Skin epidermis (tissue), 12 donors: ENCODE data around the gene ZNF226.
"Not testable (repeated sequence)": the region's sequence is repeated elsewhere in the genome, so short reads cannot be mapped to it uniquely, and the experiment has no call there.

Experiments
- H3K27ac ChIP-seq, 21 experiments: fragments of 200-600 bp; sonication (generic) in 11 of 21; one replicate each; pipeline ENCODE4 v1.5.0; 2020; ENCODE audit warnings: mild to moderate bottlenecking in 3 of 21, inconsistent platforms in 2 of 21, moderate library complexity in 2 of 21
- H3K4me3 ChIP-seq, 7 experiments: fragments of 200-600 bp; sonication (generic) in 2 of 7; one replicate each; pipeline ENCODE4 v1.5.0; 2020; ENCODE audit warnings: inconsistent platforms in 2 of 7, mild to moderate bottlenecking in 2 of 7, moderate library complexity in 1 of 7

The ZNF226 gene

DNA sequence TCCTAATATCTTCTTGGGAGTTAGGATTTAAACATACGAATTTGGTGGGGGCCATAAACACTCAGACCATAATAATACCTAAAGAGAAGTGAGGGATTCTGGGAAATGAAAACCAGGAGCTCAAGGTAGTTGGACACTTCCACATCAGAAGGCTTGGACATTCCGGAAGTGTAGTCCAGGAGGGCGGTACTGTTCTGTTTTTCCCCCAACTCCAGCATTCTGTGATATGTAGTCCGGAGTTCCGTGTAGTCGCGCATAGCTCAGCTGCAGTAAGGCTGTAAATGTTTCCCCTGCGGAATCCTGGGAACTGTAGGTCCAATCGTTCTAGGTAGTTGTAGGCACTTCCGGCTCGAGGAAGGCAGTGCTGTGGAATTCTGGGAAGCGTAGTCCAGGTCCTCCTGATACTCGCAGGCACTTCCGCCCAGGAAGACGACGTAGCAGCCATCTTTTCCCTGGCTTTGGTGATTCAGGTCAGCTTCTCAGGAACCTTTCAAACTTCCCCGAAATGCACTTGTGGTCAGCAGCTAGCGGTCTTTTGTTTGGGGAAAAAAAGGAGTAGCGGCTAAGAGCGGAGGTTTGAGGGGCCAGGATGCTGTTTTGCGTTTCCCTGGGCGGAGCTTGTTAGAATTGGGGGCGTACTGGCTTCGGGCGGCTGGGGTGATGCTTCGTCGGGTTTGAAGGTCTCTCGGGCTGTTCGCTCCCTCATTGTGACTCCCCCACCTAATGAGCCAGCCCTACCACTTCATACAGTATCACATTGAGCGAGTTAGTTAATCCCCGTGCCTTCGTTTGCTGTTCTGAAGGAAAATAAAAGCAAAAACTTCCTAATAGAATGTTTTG lies at the start of gene ZNF226:
ZNF226 (plus strand) TSS at position 428 of the 840 bp plus-strand sequence. CDS start 4,981 bp downstream, outside the sequence.
- H3K4me3 ChIP-seq = peak within 1 kb of the TSS; percentile 56 to 81 (median 68)
- peak within 1 kb of the TSS; percentile 67 to 93 (median 87) for H3K27ac ChIP-seq

DNA sequence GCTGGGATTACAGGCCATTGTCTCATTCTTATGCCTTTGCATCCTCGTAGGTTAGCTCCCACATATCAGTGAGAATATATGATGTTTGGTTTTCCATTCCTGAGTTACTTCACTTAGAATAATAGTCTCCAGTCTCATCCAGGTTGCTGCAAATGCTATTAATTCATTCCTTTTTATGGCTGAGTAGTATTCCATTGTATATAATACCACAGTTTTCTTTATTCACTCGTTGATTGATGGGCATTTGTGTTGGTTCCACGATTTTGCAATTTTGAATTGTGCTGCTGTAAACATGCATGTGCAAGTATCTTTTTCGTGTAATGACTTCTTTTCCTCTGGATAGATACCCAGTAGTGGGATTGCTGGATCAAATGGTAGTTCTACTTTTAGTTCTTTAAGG lies 43.7 kb upstream of the ZNF226 start:
- H3K27ac ChIP-seq, H3K4me3 ChIP-seq: not testable (repeated sequence)

DNA sequence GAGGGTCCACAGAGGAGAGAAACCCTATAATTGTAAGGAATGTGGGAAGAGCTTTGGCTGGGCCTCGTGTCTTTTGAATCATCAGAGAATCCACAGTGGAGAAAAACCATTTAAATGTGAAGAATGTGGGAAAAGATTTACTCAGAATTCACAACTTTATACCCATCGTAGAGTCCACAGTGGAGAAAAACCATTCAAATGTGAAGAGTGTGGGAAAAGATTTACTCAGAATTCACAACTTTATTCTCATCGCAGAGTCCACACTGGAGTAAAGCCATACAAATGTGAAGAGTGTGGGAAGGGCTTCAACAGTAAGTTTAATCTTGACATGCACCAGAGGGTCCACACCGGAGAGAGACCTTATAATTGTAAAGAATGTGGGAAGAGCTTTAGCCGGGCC lies 32.9 kb upstream of the ZNF226 start:
- Histone ChIP-seq H3K4me3 (no peak overlapping the region), H3K27ac (no peak overlapping the region)

DNA sequence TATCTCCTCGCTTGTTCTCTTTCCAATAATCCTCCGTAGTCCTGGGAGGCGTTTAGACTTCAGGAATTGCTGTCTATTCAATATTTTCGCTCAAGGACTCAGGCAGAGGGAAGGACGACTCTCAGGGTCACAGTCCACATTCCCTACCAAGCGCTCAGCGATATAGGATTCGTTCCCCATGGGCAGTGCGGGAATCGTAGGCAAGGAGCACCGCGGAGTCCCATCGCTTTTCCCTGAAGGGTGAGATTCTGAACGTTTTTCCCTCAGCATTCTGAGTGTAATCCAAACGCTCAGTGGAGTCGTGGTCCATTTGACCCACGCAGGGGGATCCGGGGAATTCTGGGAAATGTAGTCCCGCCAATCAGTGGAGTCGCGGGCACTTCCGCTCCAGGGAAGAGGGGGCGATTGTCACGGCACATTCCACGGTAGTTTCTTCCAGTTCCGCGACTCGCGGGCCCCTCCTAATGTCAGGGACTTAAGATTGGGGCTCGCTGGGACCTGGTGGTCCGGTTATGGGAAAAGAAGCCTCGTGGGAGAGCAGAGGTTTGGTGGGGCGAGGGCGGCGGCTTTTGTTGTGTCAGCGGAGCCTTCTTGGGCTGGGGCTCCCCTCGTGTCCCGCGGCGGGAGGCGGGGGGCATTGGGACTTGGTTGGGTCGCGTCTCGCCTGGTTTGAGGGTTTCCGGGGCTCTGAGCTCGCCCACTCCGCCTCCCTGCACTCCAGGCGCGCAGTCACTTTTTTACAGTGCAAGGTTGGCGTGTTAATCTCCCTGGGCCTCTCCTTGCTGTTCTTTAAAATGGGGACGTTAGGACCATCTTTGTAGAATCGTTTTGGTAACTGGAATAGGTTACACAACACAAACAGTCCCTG lies 23.5 kb upstream of the ZNF226 start, which contains the start of gene ZNF234:
ZNF234 (plus strand) TSS at position 364 of the 868 bp plus-strand sequence. CDS start 3,079 bp downstream, outside the sequence.
- H3K27ac ChIP-seq = peak within 1 kb of the TSS in 20 of 21 experiments; percentile 59 to 94 (median 86)
- H3K4me3 ChIP-seq = peak within 1 kb of the TSS; percentile 69 to 92 (median 87)

DNA sequence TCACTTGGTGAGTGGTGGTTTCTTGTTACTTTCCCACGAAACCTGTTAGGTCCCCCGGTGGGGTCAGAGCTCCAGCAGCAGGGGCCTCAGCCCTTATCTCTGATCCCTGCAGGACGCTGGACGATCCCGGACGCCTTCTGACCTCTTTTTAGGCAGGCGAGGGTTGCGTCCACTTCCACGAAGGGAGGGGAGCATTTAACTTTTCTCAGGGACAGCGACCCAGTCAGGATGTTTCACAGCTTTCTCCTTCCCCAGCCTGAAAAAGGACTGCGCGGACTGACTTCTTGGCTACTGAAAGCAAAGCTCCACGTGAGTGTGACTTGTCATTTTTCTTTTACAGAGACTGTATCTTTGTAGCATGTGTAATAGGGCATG lies 22.9 kb upstream of the ZNF226 start:
- H3K27ac ChIP-seq = peak overlapping the region in 20 of 21 experiments; percentile 59 to 94 (median 86)
- peak overlapping the region; percentile 69 to 92 (median 87) for H3K4me3 ChIP-seq

DNA sequence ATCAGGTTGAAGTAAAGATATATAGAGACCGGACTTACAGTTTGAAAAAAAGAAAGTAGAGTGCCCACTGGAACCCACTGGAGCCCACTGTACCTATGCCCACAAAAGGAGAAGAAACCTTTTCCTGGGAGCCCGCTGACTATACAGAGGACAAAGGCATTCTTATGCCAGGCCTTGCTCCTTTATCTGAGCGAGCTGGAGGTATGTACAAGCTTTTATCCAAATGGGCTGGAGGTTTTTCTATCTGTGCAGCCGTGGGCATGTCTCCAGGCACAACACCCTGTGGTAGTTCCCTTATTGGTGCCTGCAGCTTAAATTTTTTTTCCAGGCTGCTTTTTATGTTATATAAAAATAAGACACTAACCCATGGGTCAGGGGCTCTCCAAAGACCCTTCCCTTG lies 15.1 kb upstream of the ZNF226 start:
- Histone ChIP-seq H3K4me3 (no peak overlapping the region), H3K27ac (no peak overlapping the region)

DNA sequence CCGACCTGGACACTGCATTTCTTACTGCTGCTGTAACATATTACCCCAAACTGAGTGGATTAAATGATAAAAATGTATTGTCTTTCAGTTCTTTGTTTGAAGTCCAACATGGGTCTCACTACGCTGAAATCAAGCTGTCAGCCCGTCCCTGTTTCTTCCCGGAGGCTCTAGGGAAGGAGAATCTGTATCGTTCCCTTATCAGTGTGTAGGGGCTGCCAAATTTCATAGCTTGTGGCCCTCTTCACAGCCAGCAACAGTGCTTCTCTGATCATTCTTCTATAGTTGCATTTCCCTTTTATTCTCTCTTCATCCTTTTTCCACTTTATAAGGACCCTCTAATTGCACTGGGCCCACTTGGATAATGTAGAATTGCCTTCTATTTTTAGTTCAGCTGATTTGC lies 13.4 kb upstream of the ZNF226 start:
- no peak overlapping the region for H3K4me3 ChIP-seq
- no peak overlapping the region for H3K27ac ChIP-seq

DNA sequence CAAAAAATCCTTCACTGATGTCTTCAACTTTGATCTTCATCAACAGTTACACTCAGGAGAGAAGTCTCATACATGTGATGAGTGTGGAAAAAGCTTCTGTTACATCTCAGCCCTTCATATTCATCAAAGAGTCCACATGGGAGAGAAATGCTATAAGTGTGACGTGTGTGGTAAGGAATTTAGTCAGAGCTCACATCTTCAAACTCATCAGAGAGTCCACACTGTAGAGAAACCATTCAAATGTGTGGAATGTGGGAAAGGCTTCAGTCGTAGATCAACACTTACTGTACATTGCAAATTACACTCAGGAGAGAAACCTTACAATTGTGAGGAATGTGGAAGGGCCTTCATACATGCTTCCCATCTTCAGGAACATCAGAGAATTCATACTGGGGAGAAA lies 8.4 kb upstream of the ZNF226 start:
- Histone ChIP-seq H3K4me3 (no peak overlapping the region), H3K27ac (no peak overlapping the region)

DNA sequence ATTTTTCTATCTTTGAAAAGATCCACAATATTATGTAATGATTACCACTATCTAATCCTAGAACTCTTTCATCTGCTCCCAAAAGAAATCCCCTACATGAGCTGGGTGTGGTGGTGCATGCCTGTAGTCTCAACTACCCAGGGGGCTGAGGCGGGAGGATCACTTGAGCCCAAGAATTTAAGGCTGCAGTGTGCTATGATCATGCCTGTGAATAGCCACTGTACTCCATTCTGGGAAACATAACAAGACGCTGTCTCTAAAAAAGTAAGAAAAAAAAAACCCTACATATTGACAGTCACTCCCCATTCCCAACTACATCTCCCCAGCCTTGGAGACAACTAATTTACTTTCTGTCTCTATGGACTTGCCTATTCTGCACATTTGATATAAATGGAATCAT lies 1.1 kb upstream of the ZNF226 start:
- no peak overlapping the region for H3K27ac ChIP-seq
- H3K4me3 ChIP-seq = no peak overlapping the region

DNA sequence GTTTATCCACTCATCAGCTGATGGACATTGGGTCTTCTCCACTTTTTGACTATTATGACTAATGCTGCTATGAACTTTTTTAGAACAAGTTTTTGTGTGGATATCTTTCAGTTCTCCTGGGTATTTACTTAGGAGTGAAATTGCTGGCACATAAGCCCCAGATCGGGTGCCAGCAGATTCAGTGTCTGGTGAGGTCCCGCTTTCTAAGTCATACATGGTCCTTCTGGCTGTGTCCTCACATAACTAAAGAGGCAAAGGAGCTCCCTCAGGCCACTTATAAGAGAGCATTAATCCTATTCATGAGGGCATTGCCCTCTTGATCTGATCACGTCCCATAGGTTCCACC lies 600 bp upstream of the ZNF226 start:
- Histone ChIP-seq H3K27ac (peak overlapping the region in 13 of 21 experiments; percentile 8 to 93 (median 89)), H3K4me3 (peak overlapping the region; percentile 56 to 81 (median 68))

DNA sequence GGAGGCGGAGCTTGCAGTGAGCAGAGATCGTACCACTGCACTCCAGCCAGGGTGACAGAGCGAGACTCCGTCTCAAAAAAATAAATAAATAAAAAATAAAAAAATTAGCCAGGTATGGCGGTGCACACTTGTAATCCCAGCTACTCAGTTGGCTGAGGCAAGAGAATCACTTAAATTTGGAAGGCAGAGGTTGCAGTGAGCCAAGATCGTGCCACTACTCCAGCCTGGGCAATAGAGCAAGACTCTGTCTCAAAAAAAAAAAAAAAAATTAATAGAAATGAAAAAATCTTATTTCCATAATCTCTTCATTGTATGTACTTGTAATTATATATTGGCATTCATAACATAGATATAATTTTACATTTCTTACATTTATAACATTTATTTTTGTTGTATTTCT lies 5.8 kb downstream of the ZNF226 start:
- not testable (repeated sequence) for H3K27ac ChIP-seq, H3K4me3 ChIP-seq

DNA sequence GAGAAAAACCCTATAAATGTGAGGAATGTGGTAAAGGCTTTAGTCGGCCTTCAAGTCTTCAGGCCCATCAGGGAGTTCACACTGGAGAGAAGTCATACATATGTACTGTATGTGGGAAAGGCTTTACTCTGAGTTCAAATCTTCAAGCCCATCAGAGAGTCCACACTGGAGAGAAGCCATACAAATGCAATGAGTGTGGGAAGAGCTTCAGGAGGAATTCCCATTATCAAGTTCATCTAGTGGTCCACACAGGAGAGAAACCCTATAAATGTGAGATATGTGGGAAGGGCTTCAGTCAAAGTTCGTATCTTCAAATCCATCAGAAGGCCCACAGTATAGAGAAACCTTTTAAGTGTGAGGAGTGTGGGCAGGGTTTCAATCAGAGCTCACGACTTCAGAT lies 11.7 kb downstream of the ZNF226 start:
- H3K27ac ChIP-seq = no peak overlapping the region
- no peak overlapping the region for H3K4me3 ChIP-seq

DNA sequence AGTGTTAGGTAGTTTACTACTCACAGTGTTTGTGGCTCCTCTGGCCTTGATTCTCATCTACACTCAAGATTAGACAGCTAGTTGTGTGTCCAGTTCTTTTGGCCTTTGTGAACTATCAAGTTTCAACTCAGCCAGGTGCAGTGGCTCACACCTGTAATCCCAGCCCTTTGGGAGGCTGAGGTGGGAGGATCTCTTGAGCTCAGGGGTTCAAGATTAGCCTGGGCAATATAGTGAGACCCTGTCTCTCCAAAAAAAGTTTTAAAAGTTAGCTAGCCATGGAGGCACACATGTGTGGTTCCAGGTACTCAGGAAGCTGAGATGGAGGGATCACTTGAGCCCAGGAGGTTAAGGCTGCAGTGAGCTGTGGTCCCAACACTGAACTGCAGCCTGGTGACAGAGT lies 16.1 kb downstream of the ZNF226 start:
- no peak overlapping the region for H3K4me3 ChIP-seq
- H3K27ac ChIP-seq = no peak overlapping the region

DNA sequence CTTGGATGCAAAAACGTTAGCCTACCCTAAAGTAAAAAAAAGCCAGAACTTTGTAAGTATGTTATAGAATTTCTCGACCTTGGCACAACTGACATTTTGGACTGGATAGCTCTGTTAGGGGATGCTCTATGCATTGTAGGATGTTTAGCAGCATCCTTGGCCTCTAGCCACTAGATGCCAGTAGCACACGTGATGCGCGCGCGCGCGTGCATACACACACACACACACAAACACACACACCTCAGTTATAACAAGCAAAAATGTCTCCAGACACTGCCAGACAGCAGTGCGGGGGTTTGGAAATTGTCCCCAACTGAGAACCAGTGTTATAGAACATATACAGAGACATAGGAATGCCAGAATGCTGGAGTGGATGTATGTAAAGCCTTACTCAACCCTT lies 17.2 kb downstream of the ZNF226 start:
- Histone ChIP-seq H3K27ac (no peak overlapping the region), H3K4me3 (no peak overlapping the region)

DNA sequence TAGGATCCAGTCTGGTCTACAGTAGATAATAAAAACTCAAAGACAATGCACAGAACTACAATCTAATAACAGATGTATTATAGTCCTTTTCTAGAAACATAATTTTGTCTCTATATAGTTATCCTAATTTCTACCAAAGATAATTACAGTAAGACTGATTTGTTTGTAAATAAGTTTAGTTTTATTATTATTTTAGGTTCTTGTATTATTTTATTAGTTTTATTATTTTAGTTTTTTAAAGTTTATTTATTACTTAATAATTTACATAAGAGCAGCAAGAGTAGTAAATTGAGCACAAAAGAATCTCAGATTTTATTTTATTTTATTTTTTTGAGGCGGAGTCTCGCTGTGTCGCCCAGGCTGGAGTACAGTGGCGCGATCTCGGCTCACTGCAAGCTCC lies 25.1 kb downstream of the ZNF226 start:
- H3K4me3 ChIP-seq = no peak overlapping the region
- H3K27ac ChIP-seq = no peak overlapping the region

DNA sequence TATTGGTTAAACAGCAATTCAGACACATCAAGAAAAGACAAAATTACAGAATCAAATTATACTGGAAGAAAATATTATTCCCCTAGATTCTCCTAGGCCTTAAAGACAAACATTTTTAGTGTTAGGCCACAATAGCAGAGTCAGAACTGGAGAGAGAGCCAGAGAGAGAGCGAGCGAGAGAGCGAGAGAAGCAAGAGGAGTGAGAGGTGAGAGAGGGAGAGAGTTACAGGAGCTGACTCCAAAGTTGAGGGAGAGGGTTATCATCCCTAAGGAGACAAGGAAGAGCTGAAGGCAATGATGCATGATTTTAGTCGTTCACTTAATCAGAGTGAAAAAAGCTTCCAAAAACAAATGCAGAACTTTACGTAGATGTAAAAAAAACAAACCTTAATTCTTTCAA lies 27.2 kb downstream of the ZNF226 start:
- no peak overlapping the region for H3K27ac ChIP-seq
- H3K4me3 ChIP-seq = no peak overlapping the region

DNA sequence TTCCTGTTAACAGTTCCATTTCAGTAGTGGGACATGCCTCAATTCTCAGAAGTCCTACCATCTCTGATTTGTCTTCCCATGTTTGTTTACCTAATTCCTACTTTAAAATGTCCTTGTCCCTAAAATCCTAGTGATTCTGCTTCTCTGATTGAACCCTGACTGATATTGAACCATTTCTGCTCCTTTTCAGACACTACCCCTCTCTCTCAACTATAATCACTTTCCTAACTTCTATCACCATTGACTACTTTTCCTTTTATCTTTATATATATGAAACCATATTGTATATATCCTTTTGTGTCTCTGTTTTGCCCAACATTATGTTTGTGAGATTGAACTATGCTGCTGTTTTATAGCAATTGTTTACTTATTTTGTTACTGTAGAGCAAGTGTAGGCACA lies 31.9 kb downstream of the ZNF226 start:
- Histone ChIP-seq H3K4me3 (no peak overlapping the region), H3K27ac (no peak overlapping the region)

DNA sequence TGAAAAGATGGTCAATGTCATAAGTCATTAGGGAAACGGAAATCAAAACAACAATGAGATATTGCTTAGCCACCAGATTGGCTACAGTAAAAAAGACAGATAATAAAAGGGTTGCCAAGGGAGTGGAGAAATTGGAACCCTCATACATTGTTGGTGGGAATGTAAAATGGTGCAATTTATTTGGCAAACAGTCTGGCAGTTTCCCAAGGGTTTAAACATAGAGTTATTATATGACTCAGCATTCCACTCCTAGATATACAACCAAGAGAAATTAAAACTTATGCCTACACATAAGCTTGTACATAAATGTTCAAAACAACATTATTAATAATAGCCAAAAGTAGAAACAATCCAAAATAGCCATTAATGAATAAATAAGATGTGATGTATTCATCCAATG lies 37.6 kb downstream of the ZNF226 start:
- no peak overlapping the region for H3K4me3 ChIP-seq
- H3K27ac ChIP-seq = no peak overlapping the region

DNA sequence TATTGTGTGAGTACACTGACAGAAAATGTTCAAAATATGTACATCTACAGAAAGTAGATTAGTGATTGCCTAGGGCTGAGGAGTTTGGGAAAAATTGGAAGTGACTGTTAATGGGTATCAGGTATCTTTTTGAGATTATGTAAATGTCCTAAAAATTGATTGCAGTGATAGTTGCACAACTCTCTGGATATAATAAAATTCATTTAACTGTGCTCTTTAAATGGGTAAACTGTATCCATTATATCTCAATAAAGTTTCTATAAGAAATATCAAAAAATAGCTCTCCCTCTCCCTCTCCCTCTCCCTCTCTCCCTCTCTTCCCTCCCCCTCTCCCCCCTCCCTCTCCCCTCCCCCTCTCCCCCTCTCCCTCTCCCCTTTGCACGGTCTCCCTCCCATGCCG lies 38.1 kb downstream of the ZNF226 start:
- Histone ChIP-seq H3K4me3 (no peak overlapping the region), H3K27ac (no peak overlapping the region)

DNA sequence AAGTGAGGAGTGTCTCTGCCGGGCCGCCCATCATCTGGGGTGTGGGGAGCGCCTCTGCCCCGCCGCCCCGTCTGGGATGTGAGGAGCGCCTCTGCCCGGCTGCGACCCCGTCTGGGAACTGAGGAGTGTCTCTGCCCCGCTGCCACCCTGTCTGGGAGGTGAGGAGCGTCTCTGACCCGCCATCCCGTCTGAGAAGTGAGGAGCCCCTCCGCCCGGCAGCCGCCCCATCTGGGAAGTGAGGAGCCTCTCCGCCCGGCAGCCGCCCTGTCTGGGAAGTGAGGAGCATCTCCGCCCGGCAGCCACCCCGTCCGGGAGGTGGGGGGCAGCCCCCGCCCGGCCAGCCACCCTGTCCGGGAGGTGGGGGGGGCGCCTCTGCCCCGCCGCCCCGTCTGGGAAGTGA lies 39.0 kb downstream of the ZNF226 start:
- H3K4me3 ChIP-seq, H3K27ac ChIP-seq: not testable (repeated sequence)

DNA sequence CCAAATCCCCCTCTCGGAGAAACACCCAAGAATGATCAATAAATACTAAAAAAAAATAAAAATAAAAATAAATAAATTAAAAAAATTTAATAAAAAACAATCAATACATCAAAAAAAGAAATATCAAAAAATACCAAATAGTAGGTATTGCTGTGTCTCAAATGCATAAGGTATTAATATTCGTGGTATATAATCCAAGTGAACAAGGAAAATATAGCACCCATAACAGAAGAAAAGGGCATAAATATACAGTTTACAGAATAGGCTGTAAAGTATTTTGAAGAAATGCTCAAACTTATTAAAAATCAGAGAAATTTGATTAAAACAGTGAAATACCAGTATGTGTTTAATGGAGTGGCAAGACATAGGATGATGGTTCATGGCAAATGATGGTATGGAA lies 39.9 kb downstream of the ZNF226 start:
- Histone ChIP-seq H3K4me3 (no peak overlapping the region), H3K27ac (no peak overlapping the region)
